ENCODE measurements around the gene CBFA2T2.

The CBFA2T2 gene

DNA sequence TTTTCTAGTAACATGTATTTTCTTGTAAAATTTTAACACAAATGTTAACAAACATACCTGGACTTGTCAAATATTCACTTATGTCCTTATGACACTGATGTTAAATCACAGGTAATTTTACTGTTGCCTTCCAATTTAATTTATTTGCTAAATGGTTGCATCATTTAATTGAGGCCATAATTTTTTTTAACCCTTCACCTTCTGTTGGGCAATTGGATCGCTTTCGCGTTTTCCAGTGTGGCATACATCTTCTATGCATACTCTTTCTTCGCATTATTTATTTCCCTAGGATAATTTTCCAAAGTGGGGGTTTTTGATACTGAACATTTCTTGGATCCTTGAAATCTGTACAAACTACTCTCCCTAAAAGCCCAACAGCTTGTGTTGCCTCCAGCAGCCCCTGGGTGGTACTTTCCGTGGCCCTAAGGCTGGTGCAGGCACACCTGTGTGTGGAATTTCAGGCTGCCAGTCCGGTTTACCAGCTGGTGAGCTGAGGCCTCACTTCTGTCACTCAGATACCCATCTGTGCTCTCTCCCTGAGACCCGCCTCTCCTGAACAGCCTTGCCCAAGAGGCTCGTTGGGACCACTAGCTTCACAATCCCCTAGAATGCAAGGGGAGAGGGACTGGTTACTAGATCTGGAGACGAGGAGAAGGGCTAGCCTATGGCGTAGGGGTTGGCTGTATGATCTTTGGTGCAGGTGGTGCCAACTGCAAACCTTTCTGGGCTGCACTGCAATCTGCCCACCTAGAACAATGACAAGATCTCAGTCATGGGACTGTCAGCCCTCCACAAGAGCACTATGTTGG is 161.1 kb downstream of the CBFA2T2 start:
- no peak for DNase-seq (ENCODE audit: low read depth, low spot score)

GRCh38 chr20:33651562-33652048 is 161.7 kb downstream of the CBFA2T2 start:
- DNase-seq (ENCODE audit: low read depth, low spot score) = no peak

DNA sequence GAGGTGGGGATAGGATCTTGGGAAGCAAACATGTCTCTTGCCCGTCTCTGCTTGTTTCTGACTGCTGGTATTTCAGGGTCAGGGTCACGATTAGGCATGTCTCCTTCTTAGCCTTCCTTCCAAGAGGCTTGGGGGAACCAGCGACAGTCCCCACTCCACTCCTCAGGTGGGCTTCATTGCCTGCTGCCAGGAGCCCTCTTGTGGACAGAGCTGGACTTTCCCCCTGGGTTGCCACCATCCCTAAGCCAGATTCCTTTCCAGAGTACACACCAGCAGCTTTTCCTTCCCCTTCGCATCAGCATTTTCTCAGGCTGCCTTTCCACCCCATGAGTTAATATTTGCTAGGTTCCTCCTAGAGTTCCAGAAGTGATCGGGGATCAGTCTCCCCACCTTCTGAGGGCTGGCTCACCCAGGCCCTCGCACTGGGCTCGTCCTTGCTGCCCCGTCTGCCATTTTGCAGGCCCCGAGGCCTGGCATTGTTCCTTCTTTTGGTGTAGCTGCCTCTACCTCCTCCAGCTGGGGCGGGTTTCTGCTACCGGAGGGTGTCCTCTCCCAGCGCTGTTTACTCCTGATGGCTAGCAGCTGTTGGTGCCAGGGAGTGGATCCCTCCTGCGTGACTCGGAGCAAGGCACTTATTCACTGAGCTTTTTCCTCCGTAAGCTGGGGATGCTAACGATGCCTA is 163.5 kb downstream of the CBFA2T2 start:
- DNase-seq (ENCODE audit: low read depth, low spot score) = no peak

GRCh38 chr20:33653900-33654596 is 164.2 kb downstream of the CBFA2T2 start:
- no peak for DNase-seq (ENCODE audit: low read depth, low spot score)

DNA sequence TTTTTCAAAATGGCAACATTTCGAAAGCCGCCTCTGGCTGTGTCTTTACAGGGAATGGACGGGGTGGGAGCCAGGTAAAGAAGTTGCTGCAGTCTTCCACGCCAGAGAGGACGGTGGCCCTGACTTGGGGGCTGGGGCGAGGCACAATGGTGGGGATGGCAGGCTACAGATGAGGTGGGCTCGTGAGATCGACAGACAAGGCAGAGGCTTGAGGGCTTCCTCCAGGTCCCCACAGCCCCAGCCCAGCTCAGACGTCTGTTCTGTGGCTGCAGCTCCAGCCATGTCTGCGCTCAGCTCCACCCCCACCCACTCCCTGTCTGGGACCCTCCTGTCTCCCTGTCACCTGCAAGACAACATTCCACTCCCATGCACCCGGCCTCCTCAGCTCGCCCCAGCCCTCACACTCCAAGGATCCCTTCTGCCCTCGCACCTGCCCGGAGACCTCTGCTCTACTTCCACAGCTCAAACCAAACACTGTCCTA is 164.8 kb downstream of the CBFA2T2 start:
- DNase-seq (ENCODE audit: low read depth, low spot score) = no peak

DNA sequence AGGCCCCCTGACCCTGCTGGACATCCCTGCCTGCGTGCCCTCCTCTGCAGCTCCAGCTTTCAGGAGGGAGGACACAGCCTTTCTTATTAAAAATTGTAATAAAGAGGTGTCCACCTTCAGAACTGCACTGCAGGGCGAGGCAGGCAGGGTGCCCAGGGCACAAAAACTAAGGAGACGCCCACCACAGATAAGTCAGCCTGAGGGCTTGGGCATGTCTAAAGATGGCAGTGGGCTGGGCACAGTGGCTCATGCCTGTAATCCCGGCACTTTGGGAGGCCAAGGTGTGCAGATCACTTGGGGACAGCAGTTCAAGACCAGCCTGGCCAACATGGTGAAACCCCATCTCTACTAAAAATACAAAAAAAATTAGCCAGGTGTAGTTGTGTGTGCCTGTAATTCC is 165.3 kb downstream of the CBFA2T2 start:
- DNase-seq (ENCODE audit: low read depth, low spot score) = no peak

DNA sequence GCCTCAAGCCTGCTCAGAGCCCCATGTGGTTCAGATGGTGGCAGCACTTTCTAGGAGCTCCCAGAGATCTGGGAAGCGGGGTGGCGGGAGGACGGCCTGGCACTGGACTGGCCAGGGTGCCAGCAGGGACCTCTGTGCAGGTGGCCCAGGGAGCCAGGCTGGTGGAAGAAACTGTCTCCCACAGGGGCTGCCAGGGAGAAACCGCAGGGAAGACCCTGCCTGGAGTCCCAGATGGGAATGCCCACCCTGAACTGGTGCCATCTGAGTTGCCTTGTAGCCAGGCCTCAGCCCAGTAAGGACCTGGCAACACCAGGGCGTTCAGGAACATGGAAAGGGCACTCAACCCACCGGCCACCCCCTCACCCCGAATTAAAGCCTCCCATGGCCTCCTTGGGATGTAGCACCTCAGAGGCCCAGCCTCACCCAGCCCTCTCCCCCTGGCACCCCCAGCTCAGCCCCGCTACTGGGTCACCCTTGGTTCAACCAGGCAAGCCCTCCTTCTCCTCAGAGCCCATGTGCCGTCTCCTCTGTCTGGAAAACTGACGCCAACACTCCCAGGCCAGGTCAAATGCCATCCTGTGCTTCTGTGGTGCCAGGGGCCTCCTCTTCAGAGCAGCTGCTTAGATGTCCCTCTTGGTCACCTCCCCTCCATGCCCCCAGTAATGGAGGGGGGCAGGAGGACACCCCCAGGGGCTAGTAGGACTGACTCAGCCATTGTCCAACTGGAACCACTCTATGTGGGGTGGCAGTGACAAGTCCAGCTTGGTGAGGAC is 166.3 kb downstream of the CBFA2T2 start:
- no peak for DNase-seq (ENCODE audit: low read depth, low spot score)

- no peak for DNase-seq (ENCODE audit: low read depth, low spot score)
Measured at GRCh38 chr20:33656783-33657703, 167.1 kb downstream of the CBFA2T2 start.

DNA sequence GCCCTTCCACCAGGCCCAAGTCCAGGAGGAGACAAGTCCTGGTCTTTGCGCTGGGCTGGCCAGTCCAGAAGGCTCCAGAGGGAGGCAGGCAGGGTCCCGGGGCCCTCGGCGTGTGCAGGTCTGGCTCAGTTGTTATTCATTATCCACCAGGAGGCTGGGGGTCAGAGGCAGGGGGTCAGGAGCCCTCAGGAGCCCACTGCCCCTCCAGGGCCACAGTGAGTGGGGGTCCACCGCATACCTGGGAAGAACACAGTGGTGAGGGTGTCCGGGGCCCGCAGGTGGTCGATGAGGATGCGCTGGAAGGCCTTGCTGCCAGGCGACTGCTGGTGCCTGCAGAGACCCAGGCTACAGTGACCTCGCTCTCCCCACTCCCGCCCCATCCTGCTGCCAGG is 167.8 kb downstream of the CBFA2T2 start:
- DNase-seq (ENCODE audit: low read depth, low spot score) = no peak

- no peak for DNase-seq (ENCODE audit: low read depth, low spot score)
Measured at GRCh38 chr20:33658510-33658909, 168.6 kb downstream of the CBFA2T2 start.

GRCh38 chr20:33658929-33659328 is 169.0 kb downstream of the CBFA2T2 start:
- DNase-seq (ENCODE audit: low read depth, low spot score) = no peak

DNA sequence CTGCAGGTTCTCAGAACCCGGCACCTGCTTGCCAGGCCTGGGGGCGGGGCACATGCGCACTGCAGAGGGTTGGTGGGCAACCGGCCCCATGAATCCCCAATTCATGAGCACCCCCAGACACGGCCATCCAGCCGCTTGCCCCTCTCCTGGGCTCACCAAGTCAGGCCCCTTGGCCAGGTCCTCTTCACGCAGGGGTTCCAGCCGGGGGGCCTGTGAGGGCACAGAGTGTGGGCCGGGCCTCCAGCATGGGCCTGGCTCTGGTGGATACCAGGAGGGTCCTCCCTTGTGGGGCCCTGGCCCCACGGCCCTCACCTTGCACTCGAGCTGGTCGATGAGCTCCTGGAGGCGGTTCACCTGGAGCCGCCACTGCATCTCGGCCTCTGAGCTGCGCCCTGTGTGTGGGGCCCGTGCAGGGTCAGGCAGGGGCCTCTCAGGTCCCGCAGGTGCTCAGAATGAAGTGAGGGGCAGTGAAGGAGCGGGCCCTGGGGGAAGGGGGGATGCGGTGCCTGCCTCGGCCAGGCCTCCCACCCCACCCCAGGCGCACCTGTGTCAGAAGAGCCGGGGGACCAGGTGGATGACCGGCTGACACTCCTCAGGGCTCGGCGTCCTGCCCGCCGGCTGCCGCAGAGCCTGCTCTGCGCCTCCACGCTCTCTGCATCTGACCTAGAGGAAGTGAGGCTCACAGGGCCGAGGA is 169.6 kb downstream of the CBFA2T2 start:
- no peak for DNase-seq (ENCODE audit: low read depth, low spot score)

GRCh38 chr20:33660035-33660684 is 170.3 kb downstream of the CBFA2T2 start:
- no peak for DNase-seq (ENCODE audit: low read depth, low spot score)

DNA sequence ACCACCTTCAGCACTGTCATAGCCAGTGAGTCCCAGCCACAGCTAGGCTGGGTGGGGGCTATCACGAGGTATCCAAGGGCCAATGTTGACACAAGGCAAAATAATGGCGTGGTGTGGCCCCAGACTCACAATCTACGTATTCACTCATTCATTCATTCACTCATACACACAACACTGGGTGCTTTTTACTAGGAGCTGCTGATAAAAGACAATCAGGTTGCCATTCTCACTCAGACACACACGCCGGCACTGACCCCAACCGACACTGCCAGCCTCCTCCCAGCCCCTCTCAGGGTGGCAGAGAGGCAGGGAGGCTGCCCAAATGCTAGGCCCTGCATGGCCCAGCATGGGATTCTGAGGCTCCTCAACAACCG is 170.8 kb downstream of the CBFA2T2 start:
- no peak for DNase-seq (ENCODE audit: low read depth, low spot score)

GRCh38 chr20:33662172-33662571 is 172.3 kb downstream of the CBFA2T2 start, which contains the start of gene C20orf144:
C20orf144 (plus strand) TSS chr20:33662327; CDS start chr20:33662346, 19 bp downstream.
- no peak for DNase-seq (ENCODE audit: low read depth, low spot score)

- peak; percentile 67 for DNase-seq (ENCODE audit: low read depth, low spot score)
Measured at GRCh38 chr20:33663161-33664084, 173.5 kb downstream of the CBFA2T2 start.

DNA sequence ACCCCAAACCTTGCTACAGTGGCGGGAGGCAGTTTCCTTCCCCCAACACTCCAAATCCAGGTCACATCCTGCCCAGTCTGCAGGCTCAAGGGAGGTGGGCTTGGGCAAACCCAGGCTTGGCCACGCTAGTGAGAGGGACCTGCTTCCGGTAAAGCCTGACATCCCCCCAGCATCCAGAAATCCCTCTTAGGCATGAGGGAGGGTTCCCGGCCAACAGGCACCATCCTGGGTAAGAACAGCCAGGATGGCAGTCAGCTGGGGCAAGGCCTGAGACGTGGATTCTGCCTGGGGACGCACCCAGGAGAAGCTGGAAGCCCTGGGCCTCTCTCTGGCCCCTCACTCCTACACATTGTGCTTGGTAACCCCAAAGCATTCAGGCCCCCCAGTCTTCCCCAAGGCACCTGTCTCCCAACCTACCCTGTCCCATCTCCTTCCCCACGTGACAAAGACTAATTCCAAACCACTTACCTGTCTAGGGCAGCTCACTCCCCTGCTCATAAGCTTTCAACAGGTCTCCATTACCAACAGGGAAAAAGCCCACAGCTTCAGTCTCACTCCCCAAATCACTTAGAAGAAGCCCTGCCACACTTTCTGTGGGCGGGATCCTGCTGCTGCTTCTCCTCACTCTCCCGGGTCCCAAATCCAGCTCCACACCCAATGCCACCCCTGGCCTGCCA is 174.3 kb downstream of the CBFA2T2 start:
- DNase-seq (ENCODE audit: low read depth, low spot score) = no peak

DNA sequence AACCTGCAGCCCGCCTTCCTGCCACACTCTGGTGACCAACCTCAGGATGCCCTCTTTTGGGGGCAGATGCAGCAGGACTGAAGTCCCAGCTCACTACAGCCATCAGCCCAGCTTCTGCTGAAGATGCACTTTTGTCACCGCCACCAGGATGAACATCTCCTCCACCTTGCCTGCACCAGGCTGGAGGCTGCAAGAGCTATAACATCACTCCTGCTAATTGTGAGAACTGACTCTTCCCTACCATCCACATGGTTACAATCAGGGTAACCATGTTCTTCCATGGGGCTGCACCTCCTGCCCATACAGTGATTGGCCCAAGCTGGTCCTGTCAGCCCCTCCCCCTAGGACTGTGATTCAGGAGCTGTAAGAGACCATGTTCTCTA is 174.9 kb downstream of the CBFA2T2 start:
- no peak for DNase-seq (ENCODE audit: low read depth, low spot score)
